ENCODE results near the gene COL1A2. TPM values are rescaled to one million over a fixed set of nuclear protein-coding genes. Genes with fewer than 3 reads are reported as not detected.

The COL1A2 gene
- total RNA-seq, 4 donors from 2014 or later = 227 to 697 (median 347) TPM

GRCh38 chr7:94391726-94392392 lies 2.8 kb upstream of the COL1A2 start:
- no peaks in the 10 kb centered on the region for H3K36me3 ChIP-seq
- no peak for DNase-seq (ENCODE audit: extremely low spot score)
- no peaks in the 10 kb centered on the region for H3K27me3 ChIP-seq
- H3K4me3 ChIP-seq = peak overlapping the region in 1 of 4 donors; percentile 19
- H3K4me1 ChIP-seq = peaks cover 14 to 38% (median 31%) of the 10 kb centered on the region in 4 donors
- 24% methylated on average over 4 of the region's 4 CpGs for WGBS
- TF ChIP-seq POLR2A (IDR thresholded peaks at IDR 0.05; ENCODE audit: low read depth) (no peak), POLR2AphosphoS5 (IDR thresholded peaks at IDR 0.05) (peak in 1 of 2 donors; percentile 62), CTCF (IDR thresholded peaks at IDR 0.05) (no peak), EP300 (IDR thresholded peaks at IDR 0.05) (no peak)
- H3K27ac ChIP-seq (replicated peaks in 1 of 4) = peak overlapping the region; percentile 91 to 97 (median 95)
- intact Hi-C loops (cut with DNase I) = no loop called here
- no peaks in the 10 kb centered on the region for H3K9me3 ChIP-seq

GRCh38 chr7:94392393-94392786 lies 2.3 kb upstream of the COL1A2 start:
- intact Hi-C loops (cut with DNase I) = no loop called here
- 30% methylated on average over 1 of the region's 1 CpG for WGBS
- TF ChIP-seq POLR2A (IDR thresholded peaks at IDR 0.05; ENCODE audit: low read depth) = no peak
- TF ChIP-seq CTCF (IDR thresholded peaks at IDR 0.05) = no peak
- no peak for TF ChIP-seq EP300 (IDR thresholded peaks at IDR 0.05)
- no peak for TF ChIP-seq POLR2AphosphoS5 (IDR thresholded peaks at IDR 0.05)

GRCh38 chr7:94393246-94394108 lies 1.2 kb upstream of the COL1A2 start:
- Histone ChIP-seq H3K27ac (replicated peaks in 1 of 4) (peak overlapping the region; percentile 91 to 97 (median 95)), H3K36me3 (no peaks in the 10 kb centered on the region), H3K4me1 (peaks cover 14 to 53% (median 42%) of the 10 kb centered on the region in 4 donors), H3K9me3 (no peaks in the 10 kb centered on the region), H3K27me3 (no peaks in the 10 kb centered on the region), H3K4me3 (peak overlapping the region; percentile 69 to 85 (median 72))
- TF ChIP-seq POLR2AphosphoS5 (IDR thresholded peaks at IDR 0.05) (no peak), CTCF (IDR thresholded peaks at IDR 0.05) (no peak), EP300 (IDR thresholded peaks at IDR 0.05) (no peak), POLR2A (IDR thresholded peaks at IDR 0.05; ENCODE audit: low read depth) (no peak)
- intact Hi-C loops (cut with DNase I) = loop anchor here (2.0 kb wide), 1 partner anchor 19 kb away; no protein-coding TSS in a partner anchor
- no peak for DNase-seq (ENCODE audit: extremely low spot score)
- 45% methylated on average over 24 of the region's 24 CpGs for WGBS

More at GRCh38 chr7:94392393-94392786, 2.3 kb upstream of the COL1A2 start:
- H3K4me3 ChIP-seq = peak overlapping the region in 1 of 4 donors; percentile 19
- H3K4me1 ChIP-seq = peaks cover 14 to 43% (median 32%) of the 10 kb centered on the region in 4 donors
- no peak for DNase-seq (ENCODE audit: extremely low spot score)
- no peaks in the 10 kb centered on the region for H3K27me3 ChIP-seq
- H3K9me3 ChIP-seq = no peaks in the 10 kb centered on the region
- H3K27ac ChIP-seq (replicated peaks in 1 of 4) = peak overlapping the region; percentile 91 to 97 (median 95)
- no peaks in the 10 kb centered on the region for H3K36me3 ChIP-seq

GRCh38 chr7:94394109-94394436 lies 622 bp upstream of the COL1A2 start:
- peak overlapping the region; percentile 91 to 97 (median 95) for H3K27ac ChIP-seq (replicated peaks in 1 of 4)
- no peak for DNase-seq (ENCODE audit: extremely low spot score)
- TF ChIP-seq EP300 (IDR thresholded peaks at IDR 0.05) (no peak), POLR2A (IDR thresholded peaks at IDR 0.05; ENCODE audit: low read depth) (no peak), CTCF (IDR thresholded peaks at IDR 0.05) (no peak), POLR2AphosphoS5 (IDR thresholded peaks at IDR 0.05) (no peak)
- H3K36me3 ChIP-seq = peaks cover 0 to 6% (median 1%) of the 10 kb centered on the region in 4 donors
- intact Hi-C loops (cut with DNase I) = loop anchor here (2.0 kb wide), 1 partner anchor 19 kb away; no protein-coding TSS in a partner anchor
- peaks cover 14 to 59% (median 48%) of the 10 kb centered on the region in 4 donors for H3K4me1 ChIP-seq
- no peaks in the 10 kb centered on the region for H3K27me3 ChIP-seq
- H3K9me3 ChIP-seq = no peaks in the 10 kb centered on the region
- WGBS = 33% methylated on average over 17 of the region's 19 CpGs
- peak overlapping the region; percentile 69 to 85 (median 72) for H3K4me3 ChIP-seq

Measured in esophagus muscularis mucosa (tissue), 4 donors.